Measurements from ENCODE around the gene DND1. TPM values are rescaled to one million over a fixed set of nuclear protein-coding genes. Genes with fewer than 3 reads are reported as not detected.

Gene DND1
- total RNA-seq, 1 experiment from 2014 or later = 1.8 TPM

DNA sequence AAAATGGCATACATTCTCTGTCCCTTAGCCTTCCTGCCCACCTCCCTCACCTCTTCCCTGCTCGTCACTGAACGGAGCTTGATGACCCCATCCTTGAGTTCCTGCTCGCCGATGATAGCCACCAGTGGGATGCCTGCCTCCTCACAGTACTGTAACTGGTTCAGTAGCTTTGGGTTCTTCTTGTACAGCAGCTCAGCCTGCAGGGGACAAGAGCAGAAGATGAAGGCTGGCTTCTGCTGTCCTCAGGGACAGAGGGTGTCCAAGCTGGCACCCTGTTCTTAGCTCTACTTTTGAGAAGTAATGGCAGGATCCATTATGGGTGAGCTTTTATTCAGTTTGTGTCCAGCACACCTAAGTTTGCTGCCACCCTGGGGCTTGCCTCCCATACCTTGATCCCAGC, 1.3 kb upstream of the DND1 start:
- intact Hi-C loops (cut with micrococcal nuclease; ENCODE audit: unreplicated experiment) = no loop called here
- no peak for DNase-seq
- Mint-ChIP-seq H3K4me3 (ENCODE audit: unreplicated experiment) (no peak overlapping the region), H3K27ac (ENCODE audit: unreplicated experiment) (peak overlapping the region; percentile 18), H3K27me3 (ENCODE audit: insufficient read depth, unreplicated experiment) (no peaks in the 10 kb centered on the region), H3K4me1 (ENCODE audit: low read depth, unreplicated experiment) (no peaks in the 10 kb centered on the region), H3K36me3 (ENCODE audit: insufficient read depth, unreplicated experiment) (peaks cover 54% of the 10 kb centered on the region), H3K9me3 (ENCODE audit: unreplicated experiment) (no peaks in the 10 kb centered on the region)
- no TSS peak for BruUV-seq (replicated peaks)
- CTCF ChIA-PET = interaction anchor here (0.5 to 0.9 kb wide), 3 partner anchors 16 to 178 kb away, joined by 3 to 4 read pairs (median 3); partner anchors contain the start of genes HARS1, HARS2 and ZMAT2
- Histone ChIP-seq H3K4me1 (no peaks in the 10 kb centered on the region), H3K36me3 (ENCODE audit: control insufficient read depth, insufficient read depth, low read length) (peaks cover 2% of the 10 kb centered on the region), H3K27me3 (replicated peaks; ENCODE audit: control insufficient read depth, insufficient read depth, low read length) (no peaks in the 10 kb centered on the region), H3K9me3 (no peaks in the 10 kb centered on the region), H3K4me3 (ENCODE audit: low read depth, low read length) (no peak overlapping the region)
- POLR2A ChIA-PET = interaction anchor here (0.6 to 0.9 kb wide), 2 partner anchors 11 to 18 kb away, joined by 3 to 4 read pairs; no protein-coding TSS in a partner anchor
- TF ChIP-seq, protein P1, sequence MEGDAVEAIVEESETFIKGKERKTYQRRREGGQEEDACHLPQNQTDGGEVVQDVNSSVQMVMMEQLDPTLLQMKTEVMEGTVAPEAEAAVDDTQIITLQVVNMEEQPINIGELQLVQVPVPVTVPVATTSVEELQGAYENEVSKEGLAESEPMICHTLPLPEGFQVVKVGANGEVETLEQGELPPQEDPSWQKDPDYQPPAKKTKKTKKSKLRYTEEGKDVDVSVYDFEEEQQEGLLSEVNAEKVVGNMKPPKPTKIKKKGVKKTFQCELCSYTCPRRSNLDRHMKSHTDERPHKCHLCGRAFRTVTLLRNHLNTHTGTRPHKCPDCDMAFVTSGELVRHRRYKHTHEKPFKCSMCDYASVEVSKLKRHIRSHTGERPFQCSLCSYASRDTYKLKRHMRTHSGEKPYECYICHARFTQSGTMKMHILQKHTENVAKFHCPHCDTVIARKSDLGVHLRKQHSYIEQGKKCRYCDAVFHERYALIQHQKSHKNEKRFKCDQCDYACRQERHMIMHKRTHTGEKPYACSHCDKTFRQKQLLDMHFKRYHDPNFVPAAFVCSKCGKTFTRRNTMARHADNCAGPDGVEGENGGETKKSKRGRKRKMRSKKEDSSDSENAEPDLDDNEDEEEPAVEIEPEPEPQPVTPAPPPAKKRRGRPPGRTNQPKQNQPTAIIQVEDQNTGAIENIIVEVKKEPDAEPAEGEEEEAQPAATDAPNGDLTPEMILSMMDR (IDR thresholded peaks at IDR 0.05; ENCODE audit: insufficient read depth in 1 of 2, low read depth in 1 of 2, low read length in 1 of 2, severe bottlenecking in 1 of 2, unreplicated experiment in 1 of 2) = no peak

DNA sequence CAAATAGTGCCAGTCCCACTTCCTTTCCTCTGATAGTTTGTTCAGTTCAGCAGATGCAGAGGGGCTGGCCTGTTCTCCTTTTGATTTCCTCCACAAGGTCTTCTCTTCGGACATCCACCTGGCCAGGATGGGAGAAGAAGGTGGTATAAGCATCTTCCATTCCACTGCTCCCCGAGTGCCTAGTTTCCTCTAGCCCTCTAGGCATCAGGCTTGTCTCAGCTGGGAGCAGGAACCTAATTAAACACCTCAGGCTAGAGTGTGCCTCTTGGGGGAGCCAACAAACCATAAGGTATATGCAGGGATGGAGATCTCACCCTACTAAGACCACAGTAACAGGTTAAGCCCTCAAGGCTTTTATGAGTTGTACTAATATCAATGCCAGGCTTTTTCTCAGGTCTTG, 835 bp upstream of the DND1 start:
- TF ChIP-seq, protein P1 (IDR thresholded peaks at IDR 0.05; ENCODE audit: insufficient read depth in 1 of 2, low read depth in 1 of 2, low read length in 1 of 2, severe bottlenecking in 1 of 2, unreplicated experiment in 1 of 2) = no peak
- BruUV-seq (replicated peaks) = TSS peak; percentile 84
- Histone ChIP-seq H3K9me3 (no peaks in the 10 kb centered on the region), H3K4me3 (ENCODE audit: low read depth, low read length) (no peak overlapping the region), H3K36me3 (ENCODE audit: control insufficient read depth, insufficient read depth, low read length) (peaks cover 2% of the 10 kb centered on the region), H3K4me1 (no peaks in the 10 kb centered on the region), H3K27me3 (replicated peaks; ENCODE audit: control insufficient read depth, insufficient read depth, low read length) (no peaks in the 10 kb centered on the region)
- Mint-ChIP-seq H3K4me1 (ENCODE audit: low read depth, unreplicated experiment) (no peaks in the 10 kb centered on the region), H3K4me3 (ENCODE audit: unreplicated experiment) (no peak overlapping the region), H3K36me3 (ENCODE audit: insufficient read depth, unreplicated experiment) (peaks cover 54% of the 10 kb centered on the region), H3K27ac (ENCODE audit: unreplicated experiment) (peak overlapping the region; percentile 18), H3K27me3 (ENCODE audit: insufficient read depth, unreplicated experiment) (no peaks in the 10 kb centered on the region), H3K9me3 (ENCODE audit: unreplicated experiment) (no peaks in the 10 kb centered on the region)
- DNase-seq = no peak
- intact Hi-C loops (cut with micrococcal nuclease; ENCODE audit: unreplicated experiment) = no loop called here
- POLR2A ChIA-PET = no interaction called here
- CTCF ChIA-PET = interaction anchor here (0.8 kb wide), 1 partner anchor 17 kb away, joined by 3 read pairs; the partner anchor contains the start of genes HARS1 and HARS2

DNA sequence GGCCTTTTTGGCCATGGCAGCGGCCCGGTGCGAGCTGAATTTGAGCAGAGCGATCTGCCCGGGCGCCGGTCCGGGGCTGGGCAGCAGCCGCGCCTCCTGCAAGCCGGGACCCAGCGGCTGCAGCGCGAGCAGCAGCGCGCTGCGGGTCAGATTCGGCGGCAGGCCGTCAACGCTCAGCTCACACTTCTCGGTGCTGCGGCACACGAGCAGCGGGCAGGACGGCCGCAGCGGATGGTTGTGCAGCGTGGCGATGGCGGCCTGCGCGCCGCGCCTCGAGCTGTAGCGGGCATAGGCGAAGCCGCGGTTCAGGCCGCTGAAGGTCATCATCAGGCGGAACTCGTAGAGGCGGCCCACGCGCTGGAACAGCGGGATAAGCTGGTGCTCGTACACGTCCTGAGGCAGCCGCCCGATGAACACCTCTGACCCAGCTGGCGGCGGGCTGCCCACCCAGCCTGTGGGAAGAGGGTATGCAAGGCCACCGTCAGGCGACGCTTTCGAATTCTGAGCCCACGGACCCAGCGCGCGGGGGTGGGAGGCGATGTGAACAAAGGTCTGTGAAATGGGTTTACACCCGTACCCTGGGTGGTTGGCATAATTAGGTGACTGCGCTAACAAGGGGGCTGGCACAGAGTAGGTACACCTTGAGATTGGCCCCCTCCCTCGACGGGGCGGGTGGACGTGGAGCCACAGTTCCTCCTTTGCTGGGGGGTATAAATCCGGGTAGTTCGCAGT, 755 bp downstream of the DND1 start:
- Mint-ChIP-seq H3K27me3 (ENCODE audit: insufficient read depth, unreplicated experiment) (no peaks in the 10 kb centered on the region), H3K27ac (ENCODE audit: unreplicated experiment) (no peak overlapping the region), H3K4me1 (ENCODE audit: low read depth, unreplicated experiment) (no peaks in the 10 kb centered on the region), H3K9me3 (ENCODE audit: unreplicated experiment) (no peaks in the 10 kb centered on the region), H3K36me3 (ENCODE audit: insufficient read depth, unreplicated experiment) (peaks cover 62% of the 10 kb centered on the region), H3K4me3 (ENCODE audit: unreplicated experiment) (no peak overlapping the region)
- no peak for DNase-seq
- TF ChIP-seq, protein P1 (IDR thresholded peaks at IDR 0.05; ENCODE audit: insufficient read depth in 1 of 2, low read depth in 1 of 2, low read length in 1 of 2, severe bottlenecking in 1 of 2, unreplicated experiment in 1 of 2) = no peak
- ChIA-PET POLR2A (no interaction called here), CTCF (interaction anchor here (1.1 kb wide), 1 partner anchor 25 kb away, joined by 4 read pairs; the partner anchor contains the start of gene IK)
- no peaks in the 10 kb centered on the region for H3K9me3 ChIP-seq
- H3K4me3 ChIP-seq (ENCODE audit: low read depth, low read length) = no peak overlapping the region
- peaks cover 5% of the 10 kb centered on the region for H3K36me3 ChIP-seq (ENCODE audit: control insufficient read depth, insufficient read depth, low read length)
- no peaks in the 10 kb centered on the region for H3K27me3 ChIP-seq (replicated peaks; ENCODE audit: control insufficient read depth, insufficient read depth, low read length)
- intact Hi-C loops (cut with micrococcal nuclease; ENCODE audit: unreplicated experiment) = no loop called here
- no TSS peak for BruUV-seq (replicated peaks)
- H3K4me1 ChIP-seq = no peaks in the 10 kb centered on the region

All from Caco-2 (cell line).